Left colon (tissue), 2 donors: ENCODE measurements around the gene KCNK13. TPM values are rescaled to one million over a fixed set of nuclear protein-coding genes. Genes with fewer than 3 reads are reported as not detected.
"Not testable (repeated sequence)": the region's sequence is repeated elsewhere in the genome, so short reads cannot be mapped to it uniquely, and the experiment has no call there.

ENCODE experiments used
- ATAC-seq: fragments of 200-7000 bp; cut with Tn5 transposase; one replicate; pipeline ENCODE4 v1.9.1; 2020; ENCODE audit warnings: mild to moderate bottlenecking, moderate library complexity
- DNase-seq, 2 donors: peaks; one replicate each; pipeline ENCODE4 v3.0.0-alpha.2; 2020
- intact Hi-C, 2 donors: fragments of 100-400 bp; cut with DNase I in 1 of 2; cut with micrococcal nuclease in 1 of 2; formaldehyde crosslinking; loops; one replicate each; pipeline versions ENCODE4 v1.11.2 to v1.14.0; 2022; cut with DNase I, micrococcal nuclease
- total RNA-seq, 2 donors: library from RNA; stranded (reverse); fragmentation: NEBNext Ultra II Directional; extraction: Animal tissue kit (Norgen Biotek cat#: 25700); gene quantifications; one replicate each; pipeline ENCODE4 v1.2.1, GENCODE V29; 2021
- donor health status: DM: no; HTN: no; CAD: no.
- donor health status: DM: yes; HTN: yes; CAD: no.

The KCNK13 gene
- total RNA-seq, 2 donors from 2014 or later, result 0.15 to 0.59 TPM

DNA sequence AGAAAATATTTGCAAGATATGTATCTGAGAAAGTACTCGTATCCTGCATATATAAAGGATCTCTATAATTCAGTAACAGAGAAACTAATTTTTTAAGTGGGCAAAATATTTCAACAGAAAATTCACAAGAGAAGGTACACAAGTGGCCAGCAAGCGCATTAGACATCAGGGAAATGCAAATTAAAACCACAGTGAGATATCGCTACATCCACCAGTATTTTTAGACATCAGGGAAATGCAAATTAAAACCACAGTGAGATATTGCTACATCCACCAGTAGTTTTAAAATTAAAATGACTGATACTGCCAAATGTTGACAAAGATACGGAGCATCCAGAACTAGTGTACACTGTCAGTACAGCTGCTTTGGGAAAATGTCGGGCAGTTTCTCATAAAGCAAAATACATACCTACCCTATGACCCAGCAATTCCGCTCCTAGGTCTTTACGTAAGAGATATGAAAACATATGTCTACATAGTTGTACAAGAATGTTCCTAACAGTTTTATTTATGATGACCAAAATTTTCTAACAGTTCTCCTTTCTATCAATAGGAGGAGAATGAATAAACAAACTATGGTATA, 2.8 kb upstream of the KCNK13 start:
- ATAC-seq (no peak), DNase-seq (no peak)
- intact Hi-C loops, result no loop called here

DNA sequence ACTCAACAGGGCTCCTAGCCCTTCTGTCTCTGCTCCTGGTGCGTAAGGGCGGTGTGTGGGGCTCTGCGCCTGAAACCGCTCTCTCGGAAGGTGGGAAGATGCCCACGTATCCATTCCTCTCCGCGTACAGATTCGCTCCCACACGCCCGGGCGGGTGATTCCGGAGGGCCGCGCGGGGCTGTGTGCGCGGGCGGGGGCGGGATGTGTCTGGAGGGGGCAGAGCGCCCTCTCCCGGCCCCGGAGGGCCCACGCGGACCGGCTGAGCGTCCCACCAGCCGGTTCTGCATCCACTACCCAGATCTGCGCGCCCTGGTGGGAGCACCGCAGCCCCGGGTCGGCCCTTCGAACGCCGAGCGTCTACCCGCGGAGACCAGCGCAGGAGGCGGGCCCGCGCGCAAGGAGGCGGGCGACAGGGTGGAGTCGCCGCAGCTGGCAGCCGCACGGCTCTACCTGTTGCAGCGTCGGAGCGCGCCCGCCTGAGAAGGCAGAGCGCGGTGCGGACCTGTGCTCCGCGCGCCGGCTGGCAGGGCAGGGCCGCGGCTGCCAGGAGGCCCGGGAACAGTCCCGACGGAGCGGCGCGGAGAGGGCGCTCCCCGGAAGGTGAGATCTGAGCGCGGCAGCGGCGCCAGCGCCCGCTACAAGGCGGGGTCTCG, 1.4 kb upstream of the KCNK13 start:
- intact Hi-C loops, result no loop called here
- DNase-seq (peak in 1 of 2 donors; percentile 54), ATAC-seq (peak; percentile 93)

DNA sequence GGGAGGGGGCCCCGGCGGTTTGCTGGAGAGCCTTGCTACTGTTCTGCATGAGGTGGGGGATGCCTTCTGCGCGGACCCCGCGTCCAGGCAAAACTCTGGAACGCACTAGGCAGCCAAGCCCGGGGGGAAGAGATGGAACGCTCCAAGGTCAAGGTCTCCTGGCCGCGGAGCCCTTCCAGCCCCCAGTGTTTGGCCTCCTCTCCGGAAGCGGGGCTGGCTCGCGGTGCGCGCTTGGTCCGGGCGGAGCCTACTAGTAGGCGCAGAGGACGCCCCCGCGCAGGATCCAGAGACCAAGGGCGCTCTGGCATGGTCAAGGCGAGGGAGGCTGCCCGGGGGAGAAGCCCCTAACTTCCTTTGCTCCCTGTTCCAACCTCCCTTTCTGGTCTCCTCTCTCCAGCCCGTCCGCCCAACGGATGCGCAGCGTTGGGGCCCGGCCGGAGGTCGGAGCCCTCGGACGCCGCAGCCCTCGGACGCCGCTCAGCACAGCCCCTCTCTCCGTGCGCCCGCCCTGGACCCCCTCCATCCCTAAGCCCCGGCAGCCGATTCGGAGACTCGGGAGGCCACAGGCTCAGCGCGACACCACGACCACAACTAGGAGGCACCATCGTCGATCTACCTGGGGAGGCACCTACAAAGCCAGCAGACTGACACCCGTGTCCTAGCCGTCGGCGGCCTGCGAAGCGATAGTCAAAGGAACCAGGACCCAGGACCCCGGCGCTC, 669 bp upstream of the KCNK13 start:
- peak in 1 of 2 donors; percentile 14 for DNase-seq
- ATAC-seq, result peak; percentile 16

DNA sequence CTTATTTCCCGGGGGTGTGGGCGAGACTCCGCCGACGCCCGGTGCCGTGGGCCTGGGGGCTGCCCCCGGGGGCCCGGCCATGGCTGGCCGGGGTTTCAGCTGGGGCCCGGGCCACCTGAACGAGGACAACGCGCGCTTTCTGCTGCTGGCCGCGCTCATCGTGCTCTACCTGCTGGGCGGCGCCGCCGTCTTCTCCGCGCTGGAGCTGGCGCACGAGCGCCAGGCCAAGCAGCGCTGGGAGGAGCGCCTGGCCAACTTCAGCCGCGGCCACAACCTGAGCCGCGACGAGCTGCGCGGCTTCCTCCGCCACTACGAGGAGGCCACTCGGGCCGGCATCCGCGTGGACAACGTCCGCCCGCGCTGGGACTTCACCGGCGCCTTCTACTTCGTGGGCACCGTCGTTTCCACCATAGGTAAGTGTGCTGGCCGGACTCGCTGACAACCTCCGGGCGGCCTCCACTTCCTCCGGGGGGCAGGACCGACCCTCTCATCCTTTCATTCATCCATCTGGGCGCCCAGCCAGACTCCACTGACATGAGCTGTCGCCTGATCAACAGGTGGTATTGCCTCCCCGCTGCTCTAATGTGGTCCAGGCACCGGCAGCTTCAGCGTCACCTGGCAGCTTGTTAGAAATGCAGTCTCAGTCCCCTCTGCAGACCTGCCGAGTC, 467 bp downstream of the KCNK13 start:
- ATAC-seq, result peak; percentile 60
- intact Hi-C loops, result no loop called here
- DNase-seq, result peak in 1 of 2 donors; percentile 34

More for the DNA sequence above, 669 bp upstream of the KCNK13 start:
- intact Hi-C loops, result no loop called here

DNA sequence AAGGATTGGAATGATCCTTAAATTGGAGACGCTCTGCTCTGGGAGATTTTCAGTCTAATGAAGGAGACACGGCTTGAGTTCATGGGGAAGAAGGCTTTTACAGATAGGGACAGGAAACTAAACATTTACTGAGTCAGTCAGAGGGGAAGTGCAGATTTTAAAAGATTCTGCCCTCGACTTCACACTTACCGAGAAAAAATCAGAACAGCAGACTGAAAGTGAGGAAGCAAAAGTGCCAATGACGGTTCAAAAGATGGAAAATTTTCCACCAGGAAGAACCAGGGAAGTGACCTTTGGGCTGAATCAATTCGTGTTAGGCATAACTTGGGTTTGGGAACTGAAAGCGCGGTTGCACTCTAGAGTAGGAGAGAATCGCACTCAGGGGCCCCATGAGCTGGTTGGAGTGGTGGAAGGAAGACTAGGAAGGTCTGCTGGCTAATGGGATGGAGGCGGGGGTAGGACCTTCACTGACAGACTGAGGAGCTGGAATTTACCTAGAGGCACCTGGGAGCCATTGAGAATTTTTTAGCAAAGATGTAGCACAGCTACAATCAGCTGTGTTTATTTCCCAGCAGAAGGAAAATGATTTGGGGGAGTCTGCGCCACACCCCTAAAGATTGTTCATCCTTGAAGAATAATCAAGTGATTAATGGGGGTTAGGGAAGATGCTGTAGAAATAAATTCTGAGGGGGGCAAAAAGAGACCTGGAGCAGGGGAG, 1.2 kb downstream of the KCNK13 start:
- intact Hi-C loops, result no loop called here
- ATAC-seq (no peak), DNase-seq (no peak)

DNA sequence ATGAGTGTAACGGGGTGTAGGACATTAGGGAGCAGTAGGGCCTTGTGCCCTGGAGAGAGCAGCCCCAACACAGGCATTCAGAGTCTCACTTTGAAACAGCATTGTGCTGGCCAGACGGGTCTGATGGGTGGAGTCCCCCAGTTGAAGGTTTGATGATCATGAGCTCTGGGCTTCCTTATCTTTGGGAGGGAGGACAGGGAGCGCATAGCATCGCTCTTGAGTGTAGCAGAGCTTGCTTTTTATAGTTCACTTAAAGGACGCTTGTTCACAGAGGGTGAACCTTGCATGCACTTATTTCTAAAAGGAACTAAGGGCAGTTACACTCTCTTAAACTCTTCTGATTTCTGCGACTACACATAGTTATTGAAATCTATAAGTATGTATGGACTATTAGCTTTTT, 10.6 kb downstream of the KCNK13 start:
- ATAC-seq (no peak), DNase-seq (no peak)
- intact Hi-C loops, result no loop called here

DNA sequence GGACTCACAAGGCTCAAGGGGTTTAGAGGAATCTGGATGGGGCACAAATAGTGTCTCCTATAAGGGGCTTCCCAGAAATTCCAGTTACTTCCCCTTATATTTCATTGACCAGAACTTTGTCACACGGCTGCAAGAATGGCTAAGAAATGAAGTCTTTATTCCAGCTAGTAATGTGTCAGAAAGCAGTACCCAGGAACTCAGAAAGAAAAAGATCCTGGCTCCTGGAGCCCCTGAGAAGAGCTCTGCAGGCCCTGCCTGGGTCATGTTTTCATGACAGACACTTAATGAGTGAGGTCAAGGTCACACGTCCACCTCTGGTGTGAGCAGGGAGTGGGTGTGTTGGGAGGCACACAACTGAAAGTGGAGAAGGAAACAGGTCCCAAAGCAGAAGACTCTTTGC, 17.8 kb downstream of the KCNK13 start:
- ATAC-seq (no peak), DNase-seq (no peak)
- intact Hi-C loops, result no loop called here

DNA sequence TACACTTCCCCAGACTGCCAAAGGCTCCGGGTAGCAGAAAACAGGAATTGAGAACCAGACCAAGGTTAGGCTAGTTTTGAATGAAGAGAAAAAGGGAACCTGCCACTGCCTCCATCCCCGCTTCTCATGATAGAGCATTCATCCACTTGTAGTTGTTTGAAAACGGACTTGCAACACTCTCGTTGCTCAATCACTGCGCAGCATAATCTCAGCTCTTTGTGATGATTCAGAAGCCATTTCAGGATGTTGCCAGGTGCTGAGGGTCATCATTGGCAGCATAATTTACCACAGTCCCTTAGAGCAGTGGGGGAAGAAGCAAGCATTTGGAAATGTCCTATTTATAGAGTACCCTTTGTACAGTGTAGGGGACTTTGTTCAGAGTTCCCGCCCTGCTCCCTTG, 25.6 kb downstream of the KCNK13 start:
- peak; percentile 10 to 28 for DNase-seq
- no peak for ATAC-seq
- intact Hi-C loops, result no loop called here

DNA sequence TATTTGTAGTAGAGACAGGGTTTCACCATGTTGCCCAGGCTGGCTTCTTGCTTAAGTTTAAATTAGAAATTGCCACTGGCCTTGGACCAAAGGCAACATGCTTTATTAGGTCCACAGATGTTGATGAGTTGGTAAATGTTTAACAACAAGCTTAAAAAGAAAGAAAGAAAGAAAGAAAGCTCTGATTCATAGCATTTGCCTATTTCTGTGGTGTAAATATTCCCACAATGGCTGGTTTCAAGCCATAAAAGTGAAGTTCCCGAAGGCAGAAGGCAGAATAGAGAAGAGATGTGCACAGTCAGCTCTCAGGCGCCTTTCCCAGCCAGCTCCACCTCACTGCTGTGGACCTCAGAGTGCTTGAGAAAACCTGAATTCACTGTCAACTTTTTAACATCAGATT, 26.4 kb downstream of the KCNK13 start:
- intact Hi-C loops, result no loop called here
- DNase-seq, result no peak

DNA sequence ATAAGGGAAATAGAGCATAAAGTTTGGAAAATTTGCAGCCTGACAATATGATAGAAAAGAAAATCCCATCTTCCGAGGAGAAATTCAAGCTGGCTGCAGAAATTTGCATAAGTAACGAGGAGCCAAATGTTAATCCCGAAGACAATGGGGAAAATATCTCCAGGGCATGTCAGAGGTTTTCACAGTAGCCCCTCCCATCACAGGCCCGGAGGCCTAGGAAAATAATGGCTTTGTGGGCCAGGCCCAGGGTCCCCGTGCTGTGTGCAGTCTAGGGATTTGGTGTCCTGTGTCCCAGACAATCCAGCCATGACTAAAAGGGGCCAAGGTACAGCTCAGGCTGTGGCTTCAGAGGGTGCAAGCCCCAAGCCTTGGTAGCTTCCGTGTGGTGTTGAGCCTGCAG, 27.7 kb downstream of the KCNK13 start:
- ATAC-seq, DNase-seq, intact Hi-C loops: not testable (repeated sequence)

More for the DNA sequence above, 26.4 kb downstream of the KCNK13 start:
- ATAC-seq, result no peak

DNA sequence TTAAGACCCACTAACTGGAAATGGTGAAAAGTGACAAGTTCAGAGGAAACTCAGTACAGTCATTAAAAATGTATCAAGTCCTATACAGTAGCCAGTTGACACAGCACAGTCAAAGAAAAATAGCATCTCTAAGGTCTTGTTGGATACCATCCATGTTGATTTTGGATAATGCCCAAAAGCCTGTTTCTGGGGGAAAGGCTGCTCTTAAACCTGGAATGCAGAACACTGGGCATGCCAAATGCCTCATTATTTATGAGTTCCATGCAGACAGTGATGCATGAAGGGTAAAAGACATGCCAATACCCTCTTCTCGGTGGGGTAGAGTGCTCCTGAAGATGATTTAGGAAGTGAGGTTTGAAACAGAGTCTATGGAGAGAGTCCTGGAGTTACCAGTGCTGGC, 29.6 kb downstream of the KCNK13 start:
- no peak for DNase-seq
- intact Hi-C loops, result no loop called here
- no peak for ATAC-seq

DNA sequence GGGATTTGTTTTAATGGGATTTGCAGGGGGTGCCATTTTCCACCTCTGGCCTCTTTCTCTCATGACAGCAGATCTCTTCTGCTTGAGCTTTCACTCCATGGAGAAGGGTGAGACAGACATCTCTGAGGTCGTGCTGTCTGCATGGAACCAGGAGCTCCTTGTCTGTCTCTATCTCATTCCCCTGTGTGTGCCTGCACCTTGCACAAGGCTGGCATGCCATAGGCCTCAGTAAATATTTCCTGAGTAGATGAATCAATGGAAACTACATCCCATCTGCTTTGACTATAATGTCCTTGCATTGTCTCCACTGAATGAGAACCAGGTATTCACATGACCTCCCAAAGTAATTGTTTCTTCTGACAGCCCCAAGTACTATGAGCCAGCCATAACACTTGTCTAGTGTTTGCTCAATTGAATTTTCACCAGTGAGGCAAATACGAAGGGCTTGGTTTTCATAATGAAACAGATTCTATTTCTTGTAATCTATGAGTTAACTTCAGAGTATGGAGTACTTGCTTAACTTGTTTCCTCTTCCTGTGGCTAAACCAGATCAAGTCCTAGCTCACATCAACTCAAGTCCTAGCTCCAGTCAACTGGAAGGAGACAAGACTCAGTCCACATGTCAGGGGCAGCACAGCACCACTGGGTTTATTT, 32.3 kb downstream of the KCNK13 start:
- ATAC-seq, result no peak
- DNase-seq, result no peak

DNA sequence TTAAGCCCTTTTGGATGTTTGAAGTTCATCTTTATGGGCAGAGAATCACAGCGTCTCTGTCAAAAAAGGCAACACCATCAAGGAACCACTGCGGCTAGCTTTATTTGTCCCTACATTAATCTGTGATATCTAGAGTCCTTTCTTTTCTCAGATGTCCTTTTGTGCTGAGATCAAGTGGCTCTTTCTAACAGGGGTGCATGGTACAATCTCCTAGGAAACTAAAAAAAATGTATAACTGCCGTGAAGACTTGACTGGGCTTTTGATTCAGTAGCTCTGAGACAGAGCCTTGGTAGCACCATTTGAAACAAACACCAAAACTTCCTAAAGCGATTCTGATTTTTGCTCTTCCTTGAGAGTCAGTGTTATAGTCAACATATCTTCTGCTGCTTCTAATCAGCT, 33.3 kb downstream of the KCNK13 start:
- intact Hi-C loops, result no loop called here
- ATAC-seq (no peak), DNase-seq (no peak)

More for the DNA sequence above, 32.3 kb downstream of the KCNK13 start:
- intact Hi-C loops, result no loop called here

DNA sequence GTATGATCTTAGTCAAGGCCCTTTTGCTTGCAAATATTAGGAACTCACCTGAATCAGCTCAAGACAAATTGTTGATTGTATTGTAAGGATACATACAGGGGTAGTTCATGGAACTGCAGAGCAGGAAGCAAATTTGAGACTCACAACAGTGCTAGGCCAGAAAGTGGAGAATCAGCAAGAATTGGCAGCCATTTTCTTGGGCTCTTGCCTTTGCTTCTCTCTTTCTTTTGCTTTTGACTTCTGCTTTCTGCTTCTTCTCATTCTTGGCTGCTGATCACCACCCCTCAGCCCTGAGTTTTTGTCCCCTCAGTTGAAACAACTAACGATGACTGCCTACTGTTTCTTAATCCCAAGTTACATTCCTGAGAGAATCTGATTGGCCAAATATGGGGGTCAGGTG, 34.8 kb downstream of the KCNK13 start:
- ATAC-seq (no peak), DNase-seq (no peak)
- intact Hi-C loops, result no loop called here

DNA sequence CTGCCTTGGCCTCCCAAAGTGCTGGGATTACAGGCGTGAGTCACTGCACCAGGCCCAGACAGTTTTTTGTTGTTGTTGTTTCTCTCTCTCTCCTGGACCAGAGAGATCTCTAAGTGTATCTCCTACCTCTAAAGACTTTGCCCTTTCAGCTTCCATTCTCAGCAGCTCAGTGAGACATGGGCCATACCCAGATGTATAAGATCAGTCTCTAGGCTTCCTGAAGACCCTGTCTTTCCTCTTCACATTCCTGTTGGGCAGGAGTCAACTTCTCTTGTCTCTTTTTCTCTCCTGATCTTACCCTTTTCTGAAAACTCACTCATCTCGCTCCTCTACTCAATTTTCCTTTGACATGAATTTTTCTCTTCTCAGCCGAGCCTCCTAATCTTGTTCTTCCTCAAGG, 42.0 kb downstream of the KCNK13 start:
- no peak for ATAC-seq
- intact Hi-C loops, result no loop called here
- no peak for DNase-seq

DNA sequence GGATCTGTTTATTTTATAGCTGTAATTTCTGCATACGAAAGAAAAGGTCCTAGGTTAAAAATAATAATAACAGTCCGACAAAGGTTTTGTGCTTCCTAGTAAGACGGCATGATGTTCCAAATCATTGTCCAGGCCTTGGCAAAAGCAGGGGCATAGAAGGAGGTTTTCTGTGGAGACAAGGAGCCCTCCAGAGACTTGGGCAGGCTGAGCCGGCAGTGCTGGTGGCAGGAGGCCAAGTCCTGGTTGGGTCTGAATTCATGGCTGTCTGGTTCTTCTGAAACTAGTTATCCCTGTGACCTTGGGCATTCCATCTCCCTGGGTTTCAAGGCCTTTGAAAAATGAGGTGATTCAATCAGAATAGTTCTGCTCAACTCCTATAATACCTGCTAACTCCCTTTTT, 44.0 kb downstream of the KCNK13 start:
- ATAC-seq (no peak), DNase-seq (no peak)
- intact Hi-C loops, result no loop called here

DNA sequence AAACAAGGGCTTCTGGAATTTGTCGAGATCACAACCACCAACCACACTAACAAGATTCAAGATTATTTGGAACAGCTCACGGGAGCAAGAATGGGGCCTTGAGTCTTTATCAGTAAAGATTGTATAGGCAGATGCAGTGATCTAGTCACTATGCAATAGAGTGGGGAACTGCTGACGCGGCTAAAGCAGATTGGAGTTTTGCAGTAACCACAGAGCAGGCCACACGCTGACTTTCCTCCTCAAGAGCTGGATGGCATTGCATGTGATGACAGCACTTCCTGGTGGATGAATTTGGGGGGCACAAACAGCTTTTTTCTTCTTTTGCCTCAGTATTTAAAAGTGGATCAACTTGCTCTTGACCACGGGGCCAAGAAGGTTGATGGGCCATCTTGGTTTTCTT, 46.0 kb downstream of the KCNK13 start:
- DNase-seq, result no peak
- intact Hi-C loops, result no loop called here
- no peak for ATAC-seq

DNA sequence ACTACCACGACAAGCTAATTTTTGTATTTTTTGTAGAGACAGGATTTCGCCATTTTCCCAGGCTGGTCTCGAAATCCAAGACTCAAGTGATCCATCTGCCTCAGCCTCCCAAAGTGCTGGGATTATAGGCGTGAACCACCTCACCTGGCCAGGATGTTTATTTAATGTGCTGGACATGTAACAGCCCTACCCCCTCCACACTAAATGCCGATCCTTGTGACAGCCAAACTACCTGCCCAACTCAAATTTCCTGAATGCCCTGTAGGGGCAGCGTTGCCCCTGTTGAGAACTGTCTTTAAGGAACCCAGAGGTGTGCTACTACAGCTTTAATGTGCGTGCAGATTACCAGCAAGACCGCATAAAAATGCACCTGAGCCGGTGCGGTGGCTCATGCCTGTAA, 48.1 kb downstream of the KCNK13 start:
- DNase-seq (no peak), ATAC-seq (no peak)
- intact Hi-C loops, result no loop called here
